ENCODE measurements around the gene CMTR1. TPM values are rescaled to one million over a fixed set of nuclear protein-coding genes. Genes with fewer than 3 reads are reported as not detected.
A peak's percentile ranks its signal among the peaks of the same experiment; 100 is the strongest.
"Not testable (repeated sequence)": the region's sequence is repeated elsewhere in the genome, so short reads cannot be mapped to it uniquely, and the experiment has no call there.

CMTR1 gene
- total RNA-seq, 4 donors from 2014 or later = 27.0 to 65.7 (median 28.9) TPM

DNA sequence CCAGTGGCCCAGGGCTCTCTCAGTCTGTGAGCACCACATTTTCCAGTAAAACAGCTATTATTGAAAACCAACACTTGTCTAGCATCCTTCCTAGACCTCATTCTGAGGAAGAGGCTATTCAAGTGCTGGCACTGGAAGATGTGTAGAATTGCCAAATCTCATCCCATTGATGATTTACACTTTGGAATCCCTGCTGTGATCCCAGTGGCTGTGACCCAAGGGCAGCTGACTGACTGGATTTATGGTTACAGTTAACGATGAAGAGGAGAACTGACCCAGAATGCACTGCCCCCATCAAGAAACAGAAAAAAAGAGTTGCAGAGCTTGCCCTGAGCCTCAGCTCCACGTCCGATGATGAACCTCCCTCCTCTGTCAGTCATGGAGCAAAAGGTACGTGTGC lies 2.4 kb downstream of the CMTR1 start:
- WGBS = 66% methylated on average over 4 of the region's 4 CpGs
- Histone ChIP-seq H3K4me3 (no peak overlapping the region), H3K27ac (no peak overlapping the region), H3K27me3 (no peaks in the 10 kb centered on the region), H3K9me3 (no peaks in the 10 kb centered on the region), H3K36me3 (peaks cover 32% of the 10 kb centered on the region), H3K4me1 (peaks cover 23% of the 10 kb centered on the region)
- TF ChIP-seq EP300 (IDR thresholded peaks at IDR 0.05) = no peak
- TF ChIP-seq POLR2A (IDR thresholded peaks at IDR 0.05) = no peak
- no peak for TF ChIP-seq POLR2AphosphoS5 (IDR thresholded peaks at IDR 0.05)
- TF ChIP-seq, protein P1, sequence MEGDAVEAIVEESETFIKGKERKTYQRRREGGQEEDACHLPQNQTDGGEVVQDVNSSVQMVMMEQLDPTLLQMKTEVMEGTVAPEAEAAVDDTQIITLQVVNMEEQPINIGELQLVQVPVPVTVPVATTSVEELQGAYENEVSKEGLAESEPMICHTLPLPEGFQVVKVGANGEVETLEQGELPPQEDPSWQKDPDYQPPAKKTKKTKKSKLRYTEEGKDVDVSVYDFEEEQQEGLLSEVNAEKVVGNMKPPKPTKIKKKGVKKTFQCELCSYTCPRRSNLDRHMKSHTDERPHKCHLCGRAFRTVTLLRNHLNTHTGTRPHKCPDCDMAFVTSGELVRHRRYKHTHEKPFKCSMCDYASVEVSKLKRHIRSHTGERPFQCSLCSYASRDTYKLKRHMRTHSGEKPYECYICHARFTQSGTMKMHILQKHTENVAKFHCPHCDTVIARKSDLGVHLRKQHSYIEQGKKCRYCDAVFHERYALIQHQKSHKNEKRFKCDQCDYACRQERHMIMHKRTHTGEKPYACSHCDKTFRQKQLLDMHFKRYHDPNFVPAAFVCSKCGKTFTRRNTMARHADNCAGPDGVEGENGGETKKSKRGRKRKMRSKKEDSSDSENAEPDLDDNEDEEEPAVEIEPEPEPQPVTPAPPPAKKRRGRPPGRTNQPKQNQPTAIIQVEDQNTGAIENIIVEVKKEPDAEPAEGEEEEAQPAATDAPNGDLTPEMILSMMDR (IDR thresholded peaks at IDR 0.05) = no peak
- DNase-seq (ENCODE audit: low spot score in 2 of 2) = no peak

DNA sequence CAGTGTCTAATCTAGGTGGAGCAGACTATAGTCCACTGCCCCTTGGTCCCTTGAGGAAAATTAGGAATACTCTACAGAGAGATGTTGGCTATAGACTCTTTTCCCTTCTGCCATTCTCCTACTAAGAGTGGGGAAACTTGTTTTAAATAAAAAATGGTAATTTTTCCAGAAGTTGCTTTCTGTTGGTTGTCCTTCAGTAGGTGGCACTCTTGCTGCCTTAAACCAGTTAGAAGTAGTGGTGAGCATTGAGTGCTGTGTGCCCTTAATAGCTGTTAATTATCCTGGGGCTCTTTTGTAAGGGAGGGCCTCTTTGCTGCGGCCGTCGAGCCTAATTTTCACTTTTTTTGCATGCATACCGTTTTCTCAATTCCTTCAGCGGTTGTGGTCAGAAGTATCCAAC lies 2.8 kb downstream of the CMTR1 start:
- WGBS = 80% methylated on average over 5 of the region's 5 CpGs
- no peak for TF ChIP-seq POLR2A (IDR thresholded peaks at IDR 0.05)
- TF ChIP-seq, protein P1 (IDR thresholded peaks at IDR 0.05) = no peak
- no peak for TF ChIP-seq EP300 (IDR thresholded peaks at IDR 0.05)
- no peak for TF ChIP-seq POLR2AphosphoS5 (IDR thresholded peaks at IDR 0.05)
- Histone ChIP-seq H3K9me3 (no peaks in the 10 kb centered on the region), H3K4me3 (no peak overlapping the region), H3K36me3 (peaks cover 32% of the 10 kb centered on the region), H3K4me1 (peaks cover 23% of the 10 kb centered on the region), H3K27ac (no peak overlapping the region), H3K27me3 (no peaks in the 10 kb centered on the region)
- no peak for DNase-seq (ENCODE audit: low spot score in 2 of 2)

DNA sequence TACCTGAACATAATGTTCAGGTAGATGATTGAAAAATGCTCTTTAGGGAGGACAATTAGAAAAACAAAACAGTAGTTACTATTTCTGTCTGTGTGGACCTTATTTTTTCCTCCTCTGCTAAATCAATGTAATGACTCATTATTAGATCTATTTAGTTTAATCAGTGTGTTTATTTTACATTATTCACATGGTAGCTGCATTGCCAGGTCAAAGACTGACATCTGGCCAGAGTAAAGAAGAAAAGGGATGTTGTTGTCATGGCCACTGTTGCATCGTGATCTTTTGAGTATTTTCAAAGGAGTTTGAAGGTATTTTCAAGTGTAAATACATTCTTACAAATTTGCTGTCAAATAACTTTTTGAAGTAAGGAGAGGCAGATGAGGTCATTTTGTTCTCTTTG lies 5.9 kb downstream of the CMTR1 start:
- TF ChIP-seq POLR2AphosphoS5 (IDR thresholded peaks at IDR 0.05) (no peak), EP300 (IDR thresholded peaks at IDR 0.05) (no peak), POLR2A (IDR thresholded peaks at IDR 0.05) (no peak)
- TF ChIP-seq, protein P1 (IDR thresholded peaks at IDR 0.05) = no peak

DNA sequence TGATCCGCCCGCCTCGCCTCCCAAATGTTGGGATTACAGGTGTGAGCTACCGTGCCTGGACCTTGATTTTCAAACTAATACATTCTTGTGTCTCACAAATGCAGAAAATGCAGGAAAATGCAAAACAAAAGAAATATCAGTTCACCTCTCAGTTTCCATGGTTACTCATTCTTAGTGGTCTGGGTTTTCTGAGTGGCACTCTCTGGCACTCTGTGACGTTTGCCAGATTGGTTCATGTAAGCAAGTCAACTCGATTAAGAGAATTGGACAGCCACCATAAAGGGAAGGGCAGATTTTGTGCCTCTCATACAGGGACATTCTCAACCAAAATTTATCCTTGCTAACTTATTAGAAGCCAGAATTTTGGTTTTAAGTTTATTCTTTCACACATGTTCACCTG lies 8.6 kb downstream of the CMTR1 start:
- Histone ChIP-seq H3K4me1 (peaks cover 7% of the 10 kb centered on the region), H3K36me3 (peaks cover 51% of the 10 kb centered on the region), H3K4me3 (no peak overlapping the region), H3K9me3 (no peaks in the 10 kb centered on the region), H3K27ac (no peak overlapping the region), H3K27me3 (no peaks in the 10 kb centered on the region)
- DNase-seq (ENCODE audit: low spot score in 2 of 2) = no peak
- TF ChIP-seq, protein P1 (IDR thresholded peaks at IDR 0.05) = no peak
- no peak for TF ChIP-seq EP300 (IDR thresholded peaks at IDR 0.05)
- TF ChIP-seq POLR2AphosphoS5 (IDR thresholded peaks at IDR 0.05) = no peak
- no peak for TF ChIP-seq POLR2A (IDR thresholded peaks at IDR 0.05)
- WGBS = 76% methylated on average over 6 of the region's 6 CpGs

More for the DNA sequence above, 5.9 kb downstream of the CMTR1 start:
- Histone ChIP-seq H3K27me3 (no peaks in the 10 kb centered on the region), H3K36me3 (peaks cover 39% of the 10 kb centered on the region), H3K9me3 (no peaks in the 10 kb centered on the region), H3K4me1 (peaks cover 21% of the 10 kb centered on the region), H3K4me3 (no peak overlapping the region), H3K27ac (no peak overlapping the region)
- DNase-seq (ENCODE audit: low spot score in 2 of 2) = no peak
- 76% methylated on average over 1 of the region's 1 CpG for WGBS

DNA sequence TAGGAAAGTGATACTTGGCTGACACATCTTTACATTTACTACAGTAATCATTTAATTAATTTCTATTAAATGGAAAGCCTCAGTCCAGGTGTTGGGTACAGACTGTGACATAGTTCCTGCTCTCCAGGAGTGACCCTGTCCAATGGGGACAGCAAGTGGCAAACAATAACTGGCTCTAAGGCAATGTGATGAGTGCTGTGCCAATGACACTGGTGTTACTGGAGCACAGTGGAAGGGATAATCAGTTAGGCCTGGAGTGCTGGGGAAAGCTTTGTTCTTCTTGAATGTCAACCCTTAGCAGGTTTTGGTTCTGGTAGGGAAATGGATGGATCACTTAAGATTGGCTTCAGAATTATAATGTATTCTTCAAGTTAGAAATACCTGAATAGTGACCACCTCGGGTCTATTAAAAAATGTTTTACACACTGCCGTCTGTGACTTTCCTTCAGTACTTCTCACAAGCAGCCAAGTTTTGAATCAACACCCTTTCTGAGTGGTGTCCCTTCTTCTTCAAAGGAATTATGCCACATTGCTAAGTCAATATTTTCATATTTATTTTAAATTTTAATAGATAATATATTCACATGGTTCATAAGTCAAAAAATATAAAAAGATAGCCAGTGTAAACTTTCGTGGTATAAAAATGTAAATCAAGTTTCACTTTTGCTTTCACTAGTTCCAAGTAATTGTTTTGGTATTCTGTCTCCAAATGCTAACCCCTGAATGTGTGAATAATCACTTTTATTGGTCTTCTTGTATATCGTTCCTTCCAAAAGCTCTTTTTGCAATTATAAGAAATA lies 9.6 kb downstream of the CMTR1 start:
- H3K9me3 ChIP-seq = no peaks in the 10 kb centered on the region
- TF ChIP-seq POLR2A (IDR thresholded peaks at IDR 0.05) (no peak), EP300 (IDR thresholded peaks at IDR 0.05) (no peak), POLR2AphosphoS5 (IDR thresholded peaks at IDR 0.05) (no peak)
- TF ChIP-seq, protein P1 (IDR thresholded peaks at IDR 0.05) = no peak
- H3K4me3 ChIP-seq = peak overlapping the region; percentile 20
- WGBS = 23% methylated on average over 4 of the region's 4 CpGs
- peaks cover 7% of the 10 kb centered on the region for H3K4me1 ChIP-seq
- H3K36me3 ChIP-seq = peaks cover 55% of the 10 kb centered on the region
- no peak for DNase-seq (ENCODE audit: low spot score in 2 of 2)
- H3K27ac ChIP-seq = no peak overlapping the region
- H3K27me3 ChIP-seq = no peaks in the 10 kb centered on the region

DNA sequence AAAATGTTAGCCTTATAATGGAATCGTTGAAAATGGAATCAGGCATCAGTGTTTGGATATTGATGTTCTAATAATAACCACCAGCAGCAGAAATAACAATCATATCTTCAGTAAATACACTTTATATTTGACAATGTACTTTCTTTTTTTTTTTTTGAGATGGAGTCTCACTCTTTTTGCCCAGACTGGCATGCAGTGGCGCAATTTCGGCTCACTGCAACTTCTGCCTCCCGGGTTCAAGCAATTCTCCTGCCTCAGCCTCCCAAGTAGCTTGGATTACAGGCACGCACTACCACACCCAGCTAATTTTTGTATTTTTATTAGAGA lies 10.2 kb downstream of the CMTR1 start:
- WGBS = 76% methylated on average over 5 of the region's 5 CpGs
- not testable (repeated sequence) for DNase-seq (ENCODE audit: low spot score in 2 of 2); H3K27me3 ChIP-seq; H3K4me1 ChIP-seq; H3K9me3 ChIP-seq; H3K27ac ChIP-seq
- Histone ChIP-seq H3K36me3 (peaks cover 56% of the 10 kb centered on the region), H3K4me3 (peak overlapping the region; percentile 20)

Data from suprapubic skin (tissue), 4 donors.